Subcutaneous adipose tissue (tissue), 4 donors: ENCODE data around the gene NSUN2. TPM values are rescaled to one million over a fixed set of nuclear protein-coding genes. Genes with fewer than 3 reads are reported as not detected.

ENCODE experiments used
- CTCF ChIP-seq: fragments of 450-650 bp; IDR thresholded peaks from one replicate; pipeline ENCODE4 v1.5.1; 2016; ENCODE audit warnings: low read depth, mild to moderate bottlenecking, control low read depth, antibody characterized with exemption, moderate library complexity
- total RNA-seq, 4 donors: library from RNA; depleted of rRNA; stranded (reverse); fragments of >200 nt; gene quantifications; one replicate each; pipeline ENCODE4 v1.1.0, GENCODE V29; 2016

The NSUN2 gene
- total RNA-seq, 4 donors from 2014 or later = 37.7 to 51.6 (median 42.1) TPM

- TF ChIP-seq CTCF = no peak
Observed at GRCh38 chr5:6554812-6555211, 78.0 kb downstream of the NSUN2 start.

GRCh38 chr5:6553972-6554371 is 78.9 kb downstream of the NSUN2 start:
- TF ChIP-seq CTCF = no peak

GRCh38 chr5:6552612-6553011 is 80.2 kb downstream of the NSUN2 start:
- no peak for TF ChIP-seq CTCF

- TF ChIP-seq CTCF = no peak
Observed at GRCh38 chr5:6551955-6552313, 80.9 kb downstream of the NSUN2 start.

- TF ChIP-seq CTCF = no peak
Observed at GRCh38 chr5:6551287-6551954, 81.4 kb downstream of the NSUN2 start.

GRCh38 chr5:6550628-6551027 is 82.2 kb downstream of the NSUN2 start:
- no peak for TF ChIP-seq CTCF

Other genes starting within 250 kb of the NSUN2 start
- 1 to 10 TPM in 2 of 4 donors, under 1 TPM in 2; 0.68 to 3.6 (median 1.5) TPM for gene UBE2QL1, start 184.2 kb downstream of the NSUN2 start, total RNA-seq
- 1 to 10 TPM; 1.8 to 4.9 (median 3.5) TPM for gene SRD5A1, start 396 bp upstream of the NSUN2 start, total RNA-seq
- 10 to 100 TPM; 25.3 to 44.6 (median 29.4) TPM for gene TENT4A, start 80.4 kb upstream of the NSUN2 start, total RNA-seq